Sigmoid colon (tissue), 7 donors: ENCODE measurements around the gene SLC16A4. TPM values are rescaled to one million over a fixed set of nuclear protein-coding genes. Genes with fewer than 3 reads are reported as not detected.

Experiments used
- DNase-seq: peaks from one replicate; pipeline ENCODE4 v3.0.0-alpha.2; 2019
- H3K27ac ChIP-seq, 4 donors: fragments of 200-600 bp; sonication (generic); one replicate each; pipeline ENCODE4 v1.5.1; 2016 to 2019; ENCODE audit warnings: mild to moderate bottlenecking in 1 of 4
- H3K27me3 ChIP-seq, 3 donors: fragments of 200-600 bp; sonication (generic); one replicate each; pipeline ENCODE4 v1.5.1; 2019; ENCODE audit warnings: mild to moderate bottlenecking in 1 of 3
- H3K36me3 ChIP-seq, 4 donors: fragments of 200-600 bp; sonication (generic); one replicate each; pipeline ENCODE4 v1.5.1; 2016 to 2019
- H3K4me1 ChIP-seq, 4 donors: fragments of 200-600 bp; sonication (generic); one replicate each; pipeline ENCODE4 v1.5.1; 2017 to 2019
- H3K4me3 ChIP-seq, 4 donors: fragments of 200-600 bp; sonication (generic); one replicate each; pipeline ENCODE4 v1.5.1; 2017 to 2019; ENCODE audit warnings: mild to moderate bottlenecking in 2 of 4, moderate library complexity in 1 of 4
- H3K9me3 ChIP-seq, 4 donors: fragments of 200-600 bp in 3 of 4; sonication (generic) in 3 of 4; one replicate each; pipeline versions ENCODE4 v1.5.1 to v1.6.1; 2013 to 2019
- CTCF ChIP-seq, 4 experiments: fragments of 450-650 bp in 3 of 4; fragments of 200-600 bp in 1 of 4; IDR thresholded peaks; one replicate each; pipeline ENCODE4 v1.5.1; 2016 to 2019; ENCODE audit warnings: antibody characterized with exemption in 4 of 4, mild to moderate bottlenecking in 3 of 4, moderate library complexity in 2 of 4
- EP300 ChIP-seq, 4 donors: sonication (generic); formaldehyde crosslinking; IDR thresholded peaks; one replicate each; pipeline ENCODE4 v1.6.1; 2017; ENCODE audit warnings: antibody characterized with exemption in 4 of 4
- POLR2A ChIP-seq, 2 donors: fragments of 450-650 bp; IDR thresholded peaks; one replicate each; pipeline ENCODE4 v1.6.1; 2016; ENCODE audit warnings: antibody characterized with exemption in 2 of 2, mild to moderate bottlenecking in 2 of 2, moderate library complexity in 2 of 2
- POLR2AphosphoS5 ChIP-seq, 4 donors: sonication (generic); formaldehyde crosslinking; IDR thresholded peaks; one replicate each; pipeline ENCODE4 v1.6.1; 2017; ENCODE audit warnings: antibody characterized with exemption in 4 of 4
- WGBS, 2 donors: extraction: QIAGEN DNeasy Blood & Tissue Kit; methylation state at CpG; one replicate each; pipeline ENCODE4 v1.1.7; 2013; 5-methylcytosine and 5-hydroxymethylcytosine counted together
- intact Hi-C: fragments of 100-400 bp; cut with DNase I; formaldehyde crosslinking; loops from one replicate; pipeline ENCODE4 v1.15.1; 2023
- polyA plus RNA-seq, 3 donors: library from polyadenylated mRNA; stranded (reverse); fragments of 200-250 nt; gene quantifications; one replicate each; pipeline ENCODE4 v1.2.3, GENCODE V29; 2013
- total RNA-seq, 4 donors: library from RNA; depleted of rRNA; stranded (reverse); fragments of >200 nt; gene quantifications; one replicate each; pipeline ENCODE4 v1.1.0, GENCODE V29; 2016
- donor health status: healthy with polysubstance abuse.
- donor health status: Bipolar disorder and iron deficiency.
- donor health status: healthy.

The SLC16A4 gene
- total and polyA plus RNA-seq, 7 donors, result 1.6 to 10.2 (median 5.2) TPM; not detected in 1

- TF ChIP-seq POLR2AphosphoS5 (IDR thresholded peaks at IDR 0.05) (no peak), EP300 (IDR thresholded peaks at IDR 0.05) (no peak), POLR2A (IDR thresholded peaks at IDR 0.05) (no peak), CTCF (IDR thresholded peaks at IDR 0.05) (no peak)
- Histone ChIP-seq H3K27me3 (no peaks in the 10 kb centered on the region), H3K4me1 (peaks cover 0 to 98% (median 67%) of the 10 kb centered on the region in 4 donors), H3K9me3 (no peaks in the 10 kb centered on the region), H3K36me3 (peaks cover 0 to 23% (median 0%) of the 10 kb centered on the region in 4 donors), H3K4me3 (no peak overlapping the region), H3K27ac (no peak overlapping the region)
- DNase-seq, result no peak
- intact Hi-C loops, result no loop called here
- WGBS, 2 donors, result 70 to 80% methylated on average over 9 of the region's 9 CpGs
These were observed 44.1 kb downstream of the SLC16A4 start for GRCh38 chr1:110346690-110347089.

- DNase-seq, result no peak
- TF ChIP-seq POLR2AphosphoS5 (IDR thresholded peaks at IDR 0.05) (no peak), POLR2A (IDR thresholded peaks at IDR 0.05) (no peak), CTCF (IDR thresholded peaks at IDR 0.05) (no peak), EP300 (IDR thresholded peaks at IDR 0.05) (no peak)
- no peak overlapping the region for H3K27ac ChIP-seq
- H3K36me3 ChIP-seq, result peaks cover 0 to 32% (median 3%) of the 10 kb centered on the region in 4 donors
- no peaks in the 10 kb centered on the region for H3K27me3 ChIP-seq
- H3K9me3 ChIP-seq, result no peaks in the 10 kb centered on the region
- intact Hi-C loops, result no loop called here
- peaks cover 0 to 99% (median 77%) of the 10 kb centered on the region in 4 donors for H3K4me1 ChIP-seq
- WGBS, 2 donors, result 81% methylated on average over 3 of the region's 3 CpGs
- no peak overlapping the region for H3K4me3 ChIP-seq
These were observed 45.3 kb downstream of the SLC16A4 start for GRCh38 chr1:110345480-110345879.

GRCh38 chr1:110344152-110344551 is 46.7 kb downstream of the SLC16A4 start:
- Histone ChIP-seq H3K27ac (no peak overlapping the region), H3K9me3 (no peaks in the 10 kb centered on the region), H3K27me3 (no peaks in the 10 kb centered on the region), H3K4me3 (no peak overlapping the region), H3K4me1 (peaks cover 0 to 94% (median 76%) of the 10 kb centered on the region in 4 donors), H3K36me3 (peaks cover 0 to 32% (median 3%) of the 10 kb centered on the region in 4 donors)
- DNase-seq, result no peak
- intact Hi-C loops, result loop anchor here (5.0 kb wide), 1 partner anchor 43 kb away; no protein-coding TSS in a partner anchor
- TF ChIP-seq CTCF (IDR thresholded peaks at IDR 0.05) (no peak), EP300 (IDR thresholded peaks at IDR 0.05) (no peak), POLR2AphosphoS5 (IDR thresholded peaks at IDR 0.05) (no peak), POLR2A (IDR thresholded peaks at IDR 0.05) (no peak)
- 49 to 60% methylated on average over 3 of the region's 3 CpGs for WGBS, 2 donors

DNA sequence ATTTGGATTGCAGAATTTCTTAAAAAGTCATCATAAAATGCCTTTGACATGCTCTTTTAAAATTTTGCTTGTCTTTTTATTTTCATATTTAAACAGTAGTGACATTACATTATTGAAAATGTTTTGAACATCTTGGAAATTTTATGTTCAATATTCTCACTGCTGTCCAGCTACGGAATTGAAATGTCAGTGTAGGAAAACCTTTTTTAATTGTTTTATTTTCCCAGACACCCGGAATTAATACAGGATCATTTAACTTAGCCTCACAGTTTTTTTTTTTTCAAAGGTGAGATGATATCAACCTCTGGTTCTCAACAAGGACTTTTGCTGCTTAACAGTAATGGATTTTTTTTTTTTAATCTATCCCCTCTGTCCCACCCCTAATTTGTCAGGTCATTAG is 47.6 kb downstream of the SLC16A4 start:
- DNase-seq, result no peak
- 40 to 62% methylated on average over 2 of the region's 2 CpGs for WGBS, 2 donors
- Histone ChIP-seq H3K9me3 (no peaks in the 10 kb centered on the region), H3K4me3 (no peak overlapping the region), H3K36me3 (peaks cover 0 to 32% (median 3%) of the 10 kb centered on the region in 4 donors), H3K4me1 (peaks cover 0 to 85% (median 67%) of the 10 kb centered on the region in 4 donors), H3K27me3 (no peaks in the 10 kb centered on the region), H3K27ac (no peak overlapping the region)
- TF ChIP-seq CTCF (IDR thresholded peaks at IDR 0.05), result no peak
- TF ChIP-seq POLR2A (IDR thresholded peaks at IDR 0.05), result no peak
- no peak for TF ChIP-seq POLR2AphosphoS5 (IDR thresholded peaks at IDR 0.05)
- TF ChIP-seq EP300 (IDR thresholded peaks at IDR 0.05), result no peak
- intact Hi-C loops, result loop anchor here (5.0 kb wide), 1 partner anchor 44 kb away; no protein-coding TSS in a partner anchor

GRCh38 chr1:110341872-110342331 is 48.9 kb downstream of the SLC16A4 start:
- Histone ChIP-seq H3K9me3 (no peaks in the 10 kb centered on the region), H3K27me3 (no peaks in the 10 kb centered on the region), H3K27ac (no peak overlapping the region), H3K4me3 (peak overlapping the region in 1 of 4 donors; percentile 18), H3K36me3 (peaks cover 0 to 25% (median 3%) of the 10 kb centered on the region in 4 donors), H3K4me1 (peaks cover 0 to 81% (median 62%) of the 10 kb centered on the region in 4 donors)
- WGBS, 2 donors, result 68 to 69% methylated on average over 9 of the region's 9 CpGs
- DNase-seq, result no peak
- intact Hi-C loops, result loop anchor here (5.0 kb wide), 1 partner anchor 45 kb away; no protein-coding TSS in a partner anchor
- TF ChIP-seq POLR2AphosphoS5 (IDR thresholded peaks at IDR 0.05) (no peak), EP300 (IDR thresholded peaks at IDR 0.05) (no peak), CTCF (IDR thresholded peaks at IDR 0.05) (no peak), POLR2A (IDR thresholded peaks at IDR 0.05) (no peak)
